CD14-positive monocyte (primary cell): ENCODE measurements around the gene NXF1. TPM values are rescaled to one million over a fixed set of nuclear protein-coding genes. Genes with fewer than 3 reads are reported as not detected.

Experiments used
- DNase-seq, 3 donors: peaks; one replicate each; pipeline ENCODE4 v3.0.0-alpha.2; 2011 to 2022
- H2AFZ ChIP-seq: 2 replicates; pipeline ENCODE4 v1.6.0; 2012; ENCODE audit warnings: mild to moderate bottlenecking, low read depth, low read length, inconsistent platforms; ENCODE audit not compliant: insufficient read depth, poor library complexity, severe bottlenecking
- H3K27ac ChIP-seq, 2 donors: 1 replicate in 1 of 2; 2 replicates in 1 of 2; pipeline ENCODE4 v1.5.1; 2012 to 2013; ENCODE audit warnings: low read length in 2 of 2, control low read depth in 1 of 2, inconsistent platforms in 1 of 2, low read depth in 1 of 2, mild to moderate bottlenecking in 1 of 2
- H3K27me3 ChIP-seq, 2 donors: one replicate each; pipeline versions ENCODE4 v1.6.0 to v1.6.1; 2011 to 2013; ENCODE audit warnings: low read length in 2 of 2; ENCODE audit not compliant: control insufficient read depth in 2 of 2, insufficient read depth in 2 of 2
- H3K36me3 ChIP-seq, 2 donors: replicated peaks in 1 of 2; 1 replicate in 1 of 2; 2 replicates in 1 of 2; pipeline versions ENCODE4 v1.5.1 to v1.6.1; 2012 to 2013; ENCODE audit warnings: low read length in 2 of 2, control low read depth in 1 of 2, inconsistent platforms in 1 of 2, mild to moderate bottlenecking in 1 of 2; ENCODE audit not compliant: insufficient read depth in 2 of 2, control insufficient read depth in 1 of 2
- H3K4me1 ChIP-seq, 2 donors: 1 replicate in 1 of 2; 2 replicates in 1 of 2; pipeline versions ENCODE4 v1.5.1 to v1.6.1; 2012 to 2013; ENCODE audit warnings: low read length in 2 of 2, control low read depth in 1 of 2, inconsistent platforms in 1 of 2, mild to moderate bottlenecking in 1 of 2, moderate library complexity in 1 of 2; ENCODE audit not compliant: insufficient read depth in 2 of 2, control insufficient read depth in 1 of 2
- H3K4me2 ChIP-seq: replicated peaks from 2 replicates; pipeline ENCODE3; 2012; ENCODE audit warnings: low read length, moderate library complexity, mild to moderate bottlenecking; ENCODE audit not compliant: poor library complexity, severe bottlenecking; ENCODE audit errors: extremely low read depth
- H3K4me3 ChIP-seq, 3 experiments: fragments of 200-600 bp in 1 of 3; sonication (generic) in 1 of 3; replicated peaks in 1 of 3; 1 replicate in 2 of 3; 2 replicates in 1 of 3; pipeline ENCODE4 v1.5.1; 2011 to 2013; ENCODE audit warnings: low read length in 3 of 3, mild to moderate bottlenecking in 3 of 3, control low read depth in 2 of 3, low read depth in 2 of 3, inconsistent platforms in 1 of 3, moderate library complexity in 1 of 3
- H3K79me2 ChIP-seq: 2 replicates; pipeline ENCODE4 v1.6.0; 2012; ENCODE audit warnings: mild to moderate bottlenecking, control low read depth, inconsistent platforms, low read length, moderate library complexity; ENCODE audit not compliant: insufficient read depth
- H3K9ac ChIP-seq: 2 replicates; pipeline ENCODE4 v1.6.0; 2017; ENCODE audit warnings: low read length, mild to moderate bottlenecking; ENCODE audit not compliant: insufficient read depth, poor library complexity, severe bottlenecking
- H3K9me3 ChIP-seq, 2 donors: replicated peaks in 1 of 2; 1 replicate in 1 of 2; 2 replicates in 1 of 2; pipeline versions ENCODE4 v1.5.1 to v1.6.1; 2012 to 2013; ENCODE audit warnings: low read length in 2 of 2, control low read depth in 1 of 2; ENCODE audit not compliant: control insufficient read depth in 1 of 2, insufficient read depth in 1 of 2
- H4K20me1 ChIP-seq: 2 replicates; pipeline ENCODE4 v1.6.0; 2012; ENCODE audit warnings: mild to moderate bottlenecking, low read length, control low read depth, moderate library complexity; ENCODE audit not compliant: insufficient read depth
- H3K27ac Mint-ChIP-seq, 7 donors: one replicate each; pipeline ENCODE4 v1.8.0; 2020; ENCODE audit warnings: mild to moderate bottlenecking in 7 of 7, mixed read lengths in 7 of 7, moderate library complexity in 6 of 7, inconsistent platforms in 2 of 7
- H3K27me3 Mint-ChIP-seq, 3 donors: one replicate each; pipeline ENCODE4 v1.8.0; 2021 to 2022; ENCODE audit warnings: low read depth in 3 of 3, mild to moderate bottlenecking in 3 of 3, mixed read lengths in 3 of 3, moderate library complexity in 3 of 3, inconsistent platforms in 1 of 3
- H3K36me3 Mint-ChIP-seq, 2 donors: one replicate each; pipeline ENCODE4 v1.8.0; 2020; ENCODE audit warnings: mixed read lengths in 2 of 2, inconsistent platforms in 1 of 2, mild to moderate bottlenecking in 1 of 2
- H3K4me1 Mint-ChIP-seq: one replicate; pipeline ENCODE4 v1.8.0; 2020; ENCODE audit warnings: mild to moderate bottlenecking, mixed read lengths
- H3K4me3 Mint-ChIP-seq, 2 donors: one replicate each; pipeline ENCODE4 v1.8.0; 2020; ENCODE audit warnings: mild to moderate bottlenecking in 2 of 2, mixed read lengths in 2 of 2, moderate library complexity in 1 of 2
- H3K9me3 Mint-ChIP-seq, 7 donors: one replicate each; pipeline ENCODE4 v1.8.0; 2020 to 2022; ENCODE audit warnings: mixed read lengths in 7 of 7, mild to moderate bottlenecking in 6 of 7, moderate library complexity in 6 of 7, inconsistent platforms in 2 of 7
- WGBS: methylation state at CpG from one replicate; pipeline ENCODE4 v1.1.5; 2013; ENCODE audit warnings: missing lambda C conversion rate; ENCODE audit not compliant: insufficient coverage; 5-methylcytosine and 5-hydroxymethylcytosine counted together
- intact Hi-C, 2 donors: fragments of 100-400 bp; cut with micrococcal nuclease; formaldehyde crosslinking; loops; one replicate each; pipeline versions ENCODE4 v1.15.0 to v1.15.1; 2023
- polyA plus RNA-seq, 3 donors: library from polyadenylated mRNA; depleted of rRNA in 1 of 3; unstranded in 2 of 3; stranded (reverse) in 1 of 3; fragments of 300-500 nt in 2 of 3; fragments of >200 nt in 1 of 3; fragmentation: Illumina TruSeq in 2 of 3; gene quantifications; 1 replicate in 2 of 3; 2 replicates in 1 of 3; pipeline ENCODE4 v1.2.3, GENCODE V29; 2012 to 2021
- small RNA-seq: library from RNA; depleted of rRNA; stranded (forward); fragments of <200 nt; gene quantifications from one replicate; pipeline ENCODE3, GENCODE V24; 2012; ENCODE audit warnings: low read depth; ENCODE audit not compliant: insufficient read length
- TF ChIP-seq, protein P1 (sequence below): fragments of 200-600 bp; IDR thresholded peaks from one replicate; pipeline ENCODE4 v1.8.0; 2022; ENCODE audit warnings: antibody characterized with exemption, mild to moderate bottlenecking

The NXF1 gene
- polyA plus RNA-seq, 3 donors: 50.1 to 748 (median 70.6) TPM

DNA sequence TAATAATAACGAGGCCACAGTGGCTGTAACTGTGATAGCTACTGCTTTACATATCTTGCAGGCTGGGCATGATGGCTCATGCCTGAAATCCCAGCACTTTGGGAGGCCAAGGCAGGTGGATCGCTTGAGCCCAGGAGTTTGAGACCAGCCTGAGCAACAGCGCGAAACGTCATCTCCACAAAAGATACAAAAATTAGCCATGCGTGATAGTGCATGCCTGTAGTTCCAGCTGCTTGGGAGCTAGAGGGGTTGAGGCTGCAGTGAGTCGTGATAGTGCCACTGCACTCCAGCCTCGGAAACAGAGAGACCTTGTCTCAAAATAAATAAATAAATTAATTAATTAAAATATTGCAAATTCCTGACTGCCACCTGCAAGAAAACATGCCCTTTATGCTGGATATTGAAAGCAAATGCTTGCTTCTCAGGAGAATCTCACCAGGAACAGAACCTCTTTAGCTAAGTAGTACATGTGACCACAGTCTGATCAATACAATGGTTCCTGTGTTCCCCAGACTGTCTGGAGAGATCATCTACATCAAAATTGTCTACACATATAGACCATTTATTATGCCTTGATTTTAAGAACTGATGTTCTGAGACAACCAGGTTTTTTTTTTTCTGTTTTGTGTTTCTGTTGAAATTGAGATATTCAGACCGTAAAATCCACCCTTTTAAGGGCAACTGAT, 57.6 kb downstream of the NXF1 start:
- Histone ChIP-seq H3K27ac (no peak overlapping the region), H3K36me3 (peaks cover 9 to 23% of the 10 kb centered on the region in 2 donors), H3K4me3 (no peak overlapping the region), H3K9me3 (no peaks in the 10 kb centered on the region), H3K79me2 (peaks cover 26% of the 10 kb centered on the region), H3K9ac (no peak overlapping the region), H3K4me1 (peaks cover 0 to under 1% of the 10 kb centered on the region in 2 donors), H2AFZ (no peak overlapping the region), H3K4me2 (no peak overlapping the region), H4K20me1 (no peaks in the 10 kb centered on the region), H3K27me3 (no peaks in the 10 kb centered on the region)
- Mint-ChIP-seq H3K36me3 (peaks cover 10 to 38% of the 10 kb centered on the region in 2 donors), H3K9me3 (no peaks in the 10 kb centered on the region), H3K27me3 (no peaks in the 10 kb centered on the region), H3K4me1 (peaks cover 13% of the 10 kb centered on the region), H3K4me3 (no peak overlapping the region), H3K27ac (no peak overlapping the region)
- no peak for DNase-seq
- TF ChIP-seq, protein P1, sequence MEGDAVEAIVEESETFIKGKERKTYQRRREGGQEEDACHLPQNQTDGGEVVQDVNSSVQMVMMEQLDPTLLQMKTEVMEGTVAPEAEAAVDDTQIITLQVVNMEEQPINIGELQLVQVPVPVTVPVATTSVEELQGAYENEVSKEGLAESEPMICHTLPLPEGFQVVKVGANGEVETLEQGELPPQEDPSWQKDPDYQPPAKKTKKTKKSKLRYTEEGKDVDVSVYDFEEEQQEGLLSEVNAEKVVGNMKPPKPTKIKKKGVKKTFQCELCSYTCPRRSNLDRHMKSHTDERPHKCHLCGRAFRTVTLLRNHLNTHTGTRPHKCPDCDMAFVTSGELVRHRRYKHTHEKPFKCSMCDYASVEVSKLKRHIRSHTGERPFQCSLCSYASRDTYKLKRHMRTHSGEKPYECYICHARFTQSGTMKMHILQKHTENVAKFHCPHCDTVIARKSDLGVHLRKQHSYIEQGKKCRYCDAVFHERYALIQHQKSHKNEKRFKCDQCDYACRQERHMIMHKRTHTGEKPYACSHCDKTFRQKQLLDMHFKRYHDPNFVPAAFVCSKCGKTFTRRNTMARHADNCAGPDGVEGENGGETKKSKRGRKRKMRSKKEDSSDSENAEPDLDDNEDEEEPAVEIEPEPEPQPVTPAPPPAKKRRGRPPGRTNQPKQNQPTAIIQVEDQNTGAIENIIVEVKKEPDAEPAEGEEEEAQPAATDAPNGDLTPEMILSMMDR: no peak
- intact Hi-C loops: no loop called here
- 89% methylated on average over 1 of the region's 9 CpGs for WGBS

Small RNAs within 50 kb of the gene (small RNA-seq; reads per million reads assigned to genes)
- gene MIR6514 (1.7 reads per million), gene RF00099 (not detected), gene RNU6-118P (not detected), gene SNORD22 (not detected), gene SNORD26 (not detected), gene SNORD27 (not detected), gene SNORD28 (not detected), gene SNORD30 (97,868 reads per million, percentile 100 among the genes with 10 or more reads in this experiment)

Other genes with a start within 250 kb of the NXF1 start
- gene EEF1G, start 231.5 kb downstream of the NXF1 start, polyA plus RNA-seq: 100 to 1,000 TPM; 490 to 603 (median 491) TPM
- gene TUT1, start 213.9 kb downstream of the NXF1 start, polyA plus RNA-seq: 10 to 100 TPM in 1 of 3 donors, 1 to 10 TPM in 2; 1.8 to 16.3 (median 2.1) TPM
- gene MTA2, start 203.6 kb downstream of the NXF1 start, polyA plus RNA-seq: 10 to 100 TPM; 14.0 to 38.6 (median 17.6) TPM
- 100 to 1,000 TPM in 1 of 3 donors, 10 to 100 TPM in 1, 1 to 10 TPM in 1; 7.2 to 131 (median 10.6) TPM for gene EML3, start 192.7 kb downstream of the NXF1 start, polyA plus RNA-seq
- 1 to 10 TPM in 1 of 3 donors, under 1 TPM in 2; 0.51 to 1.4 (median 0.75) TPM for gene ROM1, start 192.2 kb downstream of the NXF1 start, polyA plus RNA-seq
- gene B3GAT3, start 183.5 kb downstream of the NXF1 start, polyA plus RNA-seq: 10 to 100 TPM; 18.5 to 44.9 (median 19.0) TPM
- 100 to 1,000 TPM in 2 of 3 donors, 10 to 100 TPM in 1; 99.7 to 116 (median 109) TPM for gene GANAB, start 158.8 kb downstream of the NXF1 start, polyA plus RNA-seq
- gene INTS5, start 152.1 kb downstream of the NXF1 start, polyA plus RNA-seq: 10 to 100 TPM in 1 of 3 donors, 1 to 10 TPM in 2; 4.2 to 16.0 (median 9.9) TPM
- 10 to 100 TPM; 25.9 to 78.2 (median 74.6) TPM for gene C11orf98, start 140.2 kb downstream of the NXF1 start, polyA plus RNA-seq
- gene CSKMT, start 140.1 kb downstream of the NXF1 start, polyA plus RNA-seq: 1 to 10 TPM in 2 of 3 donors, under 1 TPM in 1; 0.73 to 4.9 (median 1.4) TPM
- 1 to 10 TPM; 3.3 to 7.9 (median 7.2) TPM for gene UQCC3, start 133.8 kb downstream of the NXF1 start, polyA plus RNA-seq
- gene LBHD1, start 133.2 kb downstream of the NXF1 start, polyA plus RNA-seq: 1 to 10 TPM; 1.9 to 9.1 (median 2.9) TPM
- gene UBXN1, start 126.4 kb downstream of the NXF1 start, polyA plus RNA-seq: 100 to 1,000 TPM in 2 of 3 donors, 10 to 100 TPM in 1; 93.9 to 147 (median 106) TPM
- gene LRRN4CL, start 115.9 kb downstream of the NXF1 start, polyA plus RNA-seq: not detected
- gene BSCL2, start 98.0 kb downstream of the NXF1 start, polyA plus RNA-seq: 10 to 100 TPM; 43.5 to 65.7 (median 63.3) TPM
- under 1 TPM in 1 of 3 donors, not detected in 2; 0.23 TPM for gene GNG3, start 97.8 kb downstream of the NXF1 start, polyA plus RNA-seq
- gene HNRNPUL2, start 78.0 kb downstream of the NXF1 start, polyA plus RNA-seq: 10 to 100 TPM in 1 of 3 donors, under 1 TPM in 2; 0.33 to 13.8 (median 0.88) TPM
- gene TTC9C, start 77.0 kb downstream of the NXF1 start, polyA plus RNA-seq: 10 to 100 TPM; 17.9 to 21.6 (median 20.4) TPM
- gene ZBTB3, start 51.3 kb downstream of the NXF1 start, polyA plus RNA-seq: 1 to 10 TPM; 1.7 to 4.5 (median 2.0) TPM
- gene POLR2G, start 43.9 kb downstream of the NXF1 start, polyA plus RNA-seq: 100 to 1,000 TPM; 162 to 243 (median 231) TPM
- 10 to 100 TPM in 1 of 3 donors, 1 to 10 TPM in 2; 5.1 to 35.5 (median 5.3) TPM for gene TAF6L, start 34.0 kb downstream of the NXF1 start, polyA plus RNA-seq
- 100 to 1,000 TPM in 2 of 3 donors, 10 to 100 TPM in 1; 95.8 to 236 (median 220) TPM for gene TMEM179B, start 18.0 kb downstream of the NXF1 start, polyA plus RNA-seq
- 10 to 100 TPM in 2 of 3 donors, 1 to 10 TPM in 1; 5.7 to 20.4 (median 19.6) TPM for gene TMEM223, start 13.4 kb downstream of the NXF1 start, polyA plus RNA-seq
- gene STX5, start 26.6 kb upstream of the NXF1 start, polyA plus RNA-seq: 10 to 100 TPM; 36.4 to 39.6 (median 38.5) TPM
- under 1 TPM in 1 of 3 donors, not detected in 2; 0.74 TPM for gene TEX54, start 27.4 kb upstream of the NXF1 start, polyA plus RNA-seq
- 10 to 100 TPM; 14.2 to 52.5 (median 18.4) TPM for gene WDR74, start 34.1 kb upstream of the NXF1 start, polyA plus RNA-seq
- 100 to 1,000 TPM; 156 to 231 (median 189) TPM for gene SLC3A2, start 75.5 kb upstream of the NXF1 start, polyA plus RNA-seq
- not detected for gene CHRM1, start 115.9 kb upstream of the NXF1 start, polyA plus RNA-seq
- not detected for gene SLC22A6, start 179.5 kb upstream of the NXF1 start, polyA plus RNA-seq
- gene SLC22A8, start 210.4 kb upstream of the NXF1 start, polyA plus RNA-seq: not detected